ENCODE results near the gene PCBP4. TPM values are rescaled to one million over a fixed set of nuclear protein-coding genes. Genes with fewer than 3 reads are reported as not detected.

PCBP4 gene
- total and polyA plus RNA-seq, 8 donors: 12.5 to 122 (median 30.0) TPM

DNA sequence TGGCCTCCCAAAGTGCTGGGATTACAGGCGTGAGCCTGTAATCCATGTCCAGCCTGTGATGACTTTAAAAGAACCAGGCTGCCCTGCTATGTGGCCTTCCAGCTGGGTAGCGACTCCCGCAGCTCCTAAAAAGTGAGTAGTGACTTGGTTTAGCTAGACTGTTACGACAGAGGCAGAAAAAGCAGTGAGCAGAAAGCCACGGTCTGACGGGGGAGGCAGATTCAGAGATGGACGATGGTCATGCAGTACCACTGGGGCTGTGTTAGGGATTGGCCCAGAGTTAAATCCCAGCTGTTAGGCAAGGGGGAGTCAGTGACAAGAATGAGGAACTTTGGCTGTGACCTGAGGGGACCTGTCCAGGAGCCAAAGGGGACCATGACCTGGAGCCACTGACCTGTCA lies 31.5 kb upstream of the PCBP4 start:
- Histone ChIP-seq H3K4me3 (no peak overlapping the region), H3K27me3 (peaks cover 0 to 7% (median 0%) of the 10 kb centered on the region in 3 donors), H3K27ac (no peak overlapping the region), H3K9me3 (no peaks in the 10 kb centered on the region), H3K36me3 (peaks cover 11 to 14% (median 12%) of the 10 kb centered on the region in 4 donors), H3K4me1 (peaks cover 19 to 31% (median 25%) of the 10 kb centered on the region in 4 donors)
- no peak for DNase-seq
- WGBS, 5 donors: 73 to 83% (median 81%) methylated on average over 7 of the region's 7 CpGs
- TF ChIP-seq, protein P1, sequence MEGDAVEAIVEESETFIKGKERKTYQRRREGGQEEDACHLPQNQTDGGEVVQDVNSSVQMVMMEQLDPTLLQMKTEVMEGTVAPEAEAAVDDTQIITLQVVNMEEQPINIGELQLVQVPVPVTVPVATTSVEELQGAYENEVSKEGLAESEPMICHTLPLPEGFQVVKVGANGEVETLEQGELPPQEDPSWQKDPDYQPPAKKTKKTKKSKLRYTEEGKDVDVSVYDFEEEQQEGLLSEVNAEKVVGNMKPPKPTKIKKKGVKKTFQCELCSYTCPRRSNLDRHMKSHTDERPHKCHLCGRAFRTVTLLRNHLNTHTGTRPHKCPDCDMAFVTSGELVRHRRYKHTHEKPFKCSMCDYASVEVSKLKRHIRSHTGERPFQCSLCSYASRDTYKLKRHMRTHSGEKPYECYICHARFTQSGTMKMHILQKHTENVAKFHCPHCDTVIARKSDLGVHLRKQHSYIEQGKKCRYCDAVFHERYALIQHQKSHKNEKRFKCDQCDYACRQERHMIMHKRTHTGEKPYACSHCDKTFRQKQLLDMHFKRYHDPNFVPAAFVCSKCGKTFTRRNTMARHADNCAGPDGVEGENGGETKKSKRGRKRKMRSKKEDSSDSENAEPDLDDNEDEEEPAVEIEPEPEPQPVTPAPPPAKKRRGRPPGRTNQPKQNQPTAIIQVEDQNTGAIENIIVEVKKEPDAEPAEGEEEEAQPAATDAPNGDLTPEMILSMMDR (IDR thresholded peaks at IDR 0.05): no peak
- TF ChIP-seq POLR2A (IDR thresholded peaks at IDR 0.05): no peak
- intact Hi-C loops (cut with DNase I; ENCODE audit: low total_unique reads): no loop called here

DNA sequence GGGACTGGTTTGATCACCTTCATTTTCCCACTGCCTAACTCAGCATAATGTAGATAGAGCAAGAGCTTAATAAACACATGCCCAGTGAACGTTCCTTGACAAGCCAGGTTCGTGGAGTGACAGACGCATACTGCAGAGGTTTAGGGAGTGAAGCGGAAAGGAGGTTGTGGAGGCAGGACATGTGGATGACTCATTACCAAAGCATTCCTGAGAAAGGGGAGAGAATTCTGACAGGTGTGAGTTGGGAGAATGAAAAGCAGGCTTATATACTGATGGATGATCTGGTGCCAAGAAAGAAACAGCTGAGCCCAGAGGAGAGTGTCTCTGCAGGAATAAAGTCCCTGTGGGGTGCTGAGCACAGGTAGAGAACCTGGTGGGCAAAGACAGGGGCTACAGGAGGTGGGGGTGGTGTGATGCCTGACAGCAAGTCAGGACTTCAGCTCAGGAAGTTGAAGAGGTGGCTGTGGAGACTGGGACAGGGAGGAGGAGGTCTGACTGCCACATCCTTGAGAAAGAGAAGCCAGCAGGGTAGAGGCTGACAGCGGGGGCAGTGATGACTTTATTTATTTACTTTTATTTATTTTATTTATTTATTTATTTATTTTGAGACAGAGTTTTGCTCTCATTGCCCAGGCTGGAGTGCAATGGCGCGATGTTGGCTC lies 30.8 kb upstream of the PCBP4 start:
- peaks cover 18 to 21% (median 19%) of the 10 kb centered on the region in 4 donors for H3K36me3 ChIP-seq
- TF ChIP-seq POLR2AphosphoS5 (IDR thresholded peaks at IDR 0.05): peak in 1 of 3 donors; percentile 32
- TF ChIP-seq, protein P1 (IDR thresholded peaks at IDR 0.05): no peak
- intact Hi-C loops (cut with DNase I; ENCODE audit: low total_unique reads): no loop called here
- WGBS, 5 donors: 44 to 55% (median 48%) methylated on average over 7 of the region's 7 CpGs
- DNase-seq: peak in 1 of 2 donors; percentile 55
- peaks cover 24 to 38% (median 32%) of the 10 kb centered on the region in 4 donors for H3K4me1 ChIP-seq
- peaks cover 0 to 7% (median 0%) of the 10 kb centered on the region in 3 donors for H3K27me3 ChIP-seq
- no peaks in the 10 kb centered on the region for H3K9me3 ChIP-seq
- no peak overlapping the region for H3K27ac ChIP-seq
- H3K4me3 ChIP-seq: no peak overlapping the region

DNA sequence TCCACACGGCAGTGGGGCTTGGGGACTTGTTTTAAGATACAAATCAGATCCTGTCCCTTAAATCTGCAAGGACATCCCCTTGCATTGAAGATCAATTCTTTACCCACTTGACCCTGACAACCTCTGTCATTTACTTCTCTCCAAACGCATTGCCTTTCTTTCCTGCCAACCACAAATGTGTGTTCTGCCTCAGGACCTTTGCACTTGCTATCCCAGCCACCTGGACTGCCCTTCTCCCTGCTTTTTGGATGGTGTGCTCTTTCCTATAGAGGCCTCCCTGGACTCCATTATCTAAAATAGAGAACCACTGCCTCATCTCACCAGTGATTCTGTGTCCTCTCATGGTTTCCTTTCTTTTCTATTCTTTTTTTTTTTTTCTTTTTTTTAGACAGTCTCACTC lies 29.9 kb upstream of the PCBP4 start:
- TF ChIP-seq, protein P1 (IDR thresholded peaks at IDR 0.05): no peak
- no peak for TF ChIP-seq EP300 (IDR thresholded peaks at IDR 0.05)
- no peak for TF ChIP-seq POLR2A (IDR thresholded peaks at IDR 0.05)
- no peak for TF ChIP-seq POLR2AphosphoS5 (IDR thresholded peaks at IDR 0.05)
- intact Hi-C loops (cut with DNase I; ENCODE audit: low total_unique reads): no loop called here
- Histone ChIP-seq H3K4me3 (no peak overlapping the region), H3K27ac (no peak overlapping the region), H3K4me1 (peaks cover 24 to 44% (median 38%) of the 10 kb centered on the region in 4 donors), H3K36me3 (peaks cover 26 to 30% (median 28%) of the 10 kb centered on the region in 4 donors), H3K27me3 (peaks cover 0 to 7% (median 0%) of the 10 kb centered on the region in 3 donors), H3K9me3 (no peaks in the 10 kb centered on the region)
- 52 to 67% (median 64%) methylated on average over 2 of the region's 2 CpGs for WGBS, 5 donors
- DNase-seq: no peak

DNA sequence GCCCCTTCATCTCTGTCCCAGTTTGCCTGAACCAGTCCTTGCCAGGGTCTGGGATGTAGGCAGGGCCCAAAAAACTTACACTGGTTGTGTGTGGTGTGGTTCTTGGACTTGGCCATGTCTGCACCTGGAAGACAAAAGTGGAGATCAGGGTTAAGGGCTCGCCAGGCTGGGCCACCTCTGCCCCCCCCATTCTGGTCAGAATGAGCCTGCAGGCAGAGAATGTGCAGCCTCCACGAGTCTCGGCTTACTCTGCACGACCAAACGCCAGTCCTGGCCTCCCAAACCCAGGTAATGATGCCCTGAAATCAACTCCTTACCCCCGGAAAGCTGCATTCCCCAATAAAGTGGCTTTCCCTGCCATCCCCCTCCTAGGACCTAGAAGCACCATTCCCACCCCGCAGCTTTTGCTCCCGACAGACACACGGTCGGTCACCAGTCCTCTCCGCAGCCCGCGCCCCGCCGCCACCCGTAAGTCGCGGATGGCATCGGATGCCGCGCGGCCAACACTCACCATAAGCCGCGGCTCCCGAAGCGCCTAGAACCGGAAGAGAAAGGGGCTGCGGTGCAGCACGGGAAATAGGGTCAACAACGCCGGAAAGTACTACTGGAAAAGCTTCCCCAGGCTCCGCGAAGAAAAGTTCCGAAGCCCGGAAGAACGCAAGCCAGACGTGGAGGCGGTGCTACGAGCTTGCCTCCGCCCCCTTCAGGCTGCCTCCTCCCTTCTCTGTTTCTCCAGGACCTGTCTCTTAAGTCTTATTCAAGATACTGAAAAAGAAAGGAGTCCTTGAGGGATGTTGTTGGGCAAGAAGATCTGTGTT lies 28.3 kb upstream of the PCBP4 start, which contains the start of gene RPL29:
RPL29 (minus strand) TSS at position 550 of the 818 bp plus-strand sequence; CDS start at position 116, 434 bp downstream.
- Histone ChIP-seq H3K4me1 (peaks cover 18 to 49% (median 34%) of the 10 kb centered on the region in 4 donors), H3K4me3 (peak within 1 kb of the TSS; percentile 76 to 93 (median 80)), H3K9me3 (no peaks in the 10 kb centered on the region), H3K36me3 (peaks cover 29 to 41% (median 40%) of the 10 kb centered on the region in 4 donors), H3K27ac (peak within 1 kb of the TSS; percentile 80 to 91 (median 90)), H3K27me3 (peaks cover 0 to 7% (median 0%) of the 10 kb centered on the region in 3 donors)
- intact Hi-C loops (cut with DNase I; ENCODE audit: low total_unique reads): no loop called here
- peak; percentile 93 to 98 for DNase-seq
- 0% methylated on average over 17 to 40 of the region's 40 CpGs for whole genome bisulfite sequencing, 5 donors
- TF ChIP-seq, protein P1 (IDR thresholded peaks at IDR 0.05): peak in 3 of 7 experiments; percentile 37 to 77 (median 47)
- TF ChIP-seq EP300 (IDR thresholded peaks at IDR 0.05) (no peak), POLR2A (IDR thresholded peaks at IDR 0.05) (no peak), POLR2AphosphoS5 (IDR thresholded peaks at IDR 0.05) (peak; percentile 75 to 97 (median 81))
